Measurements from ENCODE around the gene SYS1.

The SYS1 gene

DNA sequence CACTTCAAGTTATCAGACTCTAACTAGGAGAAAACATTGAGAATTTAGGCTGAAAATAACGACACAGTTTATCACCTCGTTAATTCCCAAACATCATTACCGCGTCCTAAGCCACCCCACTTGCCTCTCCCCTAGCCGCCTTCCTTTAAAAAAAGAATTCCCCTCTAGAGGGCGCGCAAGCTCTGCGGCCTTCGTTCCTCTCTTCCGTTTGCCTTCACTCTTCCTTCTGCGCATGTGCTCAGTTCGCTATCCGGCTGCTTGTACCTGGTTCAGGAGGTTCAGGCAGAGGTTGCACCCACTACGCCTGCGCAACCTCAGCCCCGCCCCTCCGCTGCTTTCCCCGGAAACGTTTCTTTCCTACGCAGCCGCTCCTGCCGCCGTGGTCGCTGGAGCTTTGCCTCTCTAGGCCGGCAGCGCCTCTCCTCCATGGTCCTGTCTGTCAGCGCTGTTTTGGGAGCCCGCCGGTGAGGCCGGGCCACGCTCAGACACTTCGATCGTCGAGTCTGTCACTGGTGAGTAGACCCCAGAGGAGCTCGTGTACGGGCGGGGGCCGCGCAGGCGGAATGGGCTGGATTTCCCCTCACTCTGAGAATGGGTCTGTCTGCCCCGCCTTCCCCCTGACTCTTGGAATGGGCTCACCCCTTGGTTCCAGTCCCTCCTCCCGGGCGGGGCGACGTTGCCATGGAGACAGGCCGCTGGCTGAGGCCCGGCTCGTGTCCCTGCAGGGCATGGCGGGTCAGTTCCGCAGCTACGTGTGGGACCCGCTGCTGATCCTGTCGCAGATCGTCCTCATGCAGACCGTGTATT, at the start of gene SYS1:
Gene SYS1 (plus strand): TSS at position 353 of the 807 bp plus-strand sequence. CDS start 376 bp downstream, at position 729.
- DNase-seq (ENCODE audit: low spot score) = peak; percentile 94
- TF ChIP-seq, protein P1, sequence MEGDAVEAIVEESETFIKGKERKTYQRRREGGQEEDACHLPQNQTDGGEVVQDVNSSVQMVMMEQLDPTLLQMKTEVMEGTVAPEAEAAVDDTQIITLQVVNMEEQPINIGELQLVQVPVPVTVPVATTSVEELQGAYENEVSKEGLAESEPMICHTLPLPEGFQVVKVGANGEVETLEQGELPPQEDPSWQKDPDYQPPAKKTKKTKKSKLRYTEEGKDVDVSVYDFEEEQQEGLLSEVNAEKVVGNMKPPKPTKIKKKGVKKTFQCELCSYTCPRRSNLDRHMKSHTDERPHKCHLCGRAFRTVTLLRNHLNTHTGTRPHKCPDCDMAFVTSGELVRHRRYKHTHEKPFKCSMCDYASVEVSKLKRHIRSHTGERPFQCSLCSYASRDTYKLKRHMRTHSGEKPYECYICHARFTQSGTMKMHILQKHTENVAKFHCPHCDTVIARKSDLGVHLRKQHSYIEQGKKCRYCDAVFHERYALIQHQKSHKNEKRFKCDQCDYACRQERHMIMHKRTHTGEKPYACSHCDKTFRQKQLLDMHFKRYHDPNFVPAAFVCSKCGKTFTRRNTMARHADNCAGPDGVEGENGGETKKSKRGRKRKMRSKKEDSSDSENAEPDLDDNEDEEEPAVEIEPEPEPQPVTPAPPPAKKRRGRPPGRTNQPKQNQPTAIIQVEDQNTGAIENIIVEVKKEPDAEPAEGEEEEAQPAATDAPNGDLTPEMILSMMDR (IDR thresholded peaks at IDR 0.05; ENCODE audit: extremely low read depth, missing control alignments) = peak; percentile 50

DNA sequence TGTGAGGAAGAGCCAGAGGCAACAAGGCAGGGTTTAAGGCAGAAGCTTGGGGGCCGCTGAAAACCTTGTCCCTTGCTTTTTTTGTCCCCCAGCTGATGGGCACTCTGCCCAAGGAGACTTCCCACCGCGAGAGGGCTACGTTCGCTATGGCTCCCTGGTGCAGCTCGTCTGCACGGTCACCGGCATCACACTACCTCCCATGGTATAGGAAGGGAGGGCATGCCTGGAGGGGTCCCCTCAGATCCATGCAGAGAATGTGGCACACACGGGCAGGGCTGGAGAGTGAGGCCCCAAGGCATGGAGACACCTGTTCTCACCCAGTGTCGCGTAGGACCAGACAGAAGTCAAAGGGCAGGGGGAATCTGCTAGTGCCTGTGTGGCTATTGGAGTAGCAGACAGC, 49.0 kb upstream of the SYS1 start:
- TF ChIP-seq, protein P1 (IDR thresholded peaks at IDR 0.05; ENCODE audit: extremely low read depth, missing control alignments) = no peak
- DNase-seq (ENCODE audit: low spot score) = no peak

DNA sequence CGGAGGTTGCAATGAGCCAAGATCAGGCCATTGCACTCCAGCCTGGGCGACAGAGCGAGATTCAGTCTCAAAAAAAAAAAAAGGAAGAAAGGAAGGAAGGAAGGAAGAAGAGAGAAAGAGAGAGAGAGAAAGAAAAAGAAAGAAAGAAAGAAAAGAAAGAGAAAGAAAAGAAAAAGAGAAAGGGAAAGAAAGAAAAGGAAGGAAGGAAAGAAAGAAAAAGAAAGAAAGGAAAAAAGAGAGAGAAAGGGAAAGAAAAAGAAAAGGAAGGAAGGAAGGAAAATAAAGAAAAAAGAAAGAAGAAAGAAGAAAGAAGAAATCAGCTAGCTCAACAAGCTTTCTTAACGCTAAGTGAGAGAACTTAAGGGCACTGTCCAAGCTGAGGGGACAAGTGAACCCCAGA, 47.3 kb upstream of the SYS1 start:
- no peak for DNase-seq (ENCODE audit: low spot score)
- TF ChIP-seq, protein P1 (IDR thresholded peaks at IDR 0.05; ENCODE audit: extremely low read depth, missing control alignments) = no peak

DNA sequence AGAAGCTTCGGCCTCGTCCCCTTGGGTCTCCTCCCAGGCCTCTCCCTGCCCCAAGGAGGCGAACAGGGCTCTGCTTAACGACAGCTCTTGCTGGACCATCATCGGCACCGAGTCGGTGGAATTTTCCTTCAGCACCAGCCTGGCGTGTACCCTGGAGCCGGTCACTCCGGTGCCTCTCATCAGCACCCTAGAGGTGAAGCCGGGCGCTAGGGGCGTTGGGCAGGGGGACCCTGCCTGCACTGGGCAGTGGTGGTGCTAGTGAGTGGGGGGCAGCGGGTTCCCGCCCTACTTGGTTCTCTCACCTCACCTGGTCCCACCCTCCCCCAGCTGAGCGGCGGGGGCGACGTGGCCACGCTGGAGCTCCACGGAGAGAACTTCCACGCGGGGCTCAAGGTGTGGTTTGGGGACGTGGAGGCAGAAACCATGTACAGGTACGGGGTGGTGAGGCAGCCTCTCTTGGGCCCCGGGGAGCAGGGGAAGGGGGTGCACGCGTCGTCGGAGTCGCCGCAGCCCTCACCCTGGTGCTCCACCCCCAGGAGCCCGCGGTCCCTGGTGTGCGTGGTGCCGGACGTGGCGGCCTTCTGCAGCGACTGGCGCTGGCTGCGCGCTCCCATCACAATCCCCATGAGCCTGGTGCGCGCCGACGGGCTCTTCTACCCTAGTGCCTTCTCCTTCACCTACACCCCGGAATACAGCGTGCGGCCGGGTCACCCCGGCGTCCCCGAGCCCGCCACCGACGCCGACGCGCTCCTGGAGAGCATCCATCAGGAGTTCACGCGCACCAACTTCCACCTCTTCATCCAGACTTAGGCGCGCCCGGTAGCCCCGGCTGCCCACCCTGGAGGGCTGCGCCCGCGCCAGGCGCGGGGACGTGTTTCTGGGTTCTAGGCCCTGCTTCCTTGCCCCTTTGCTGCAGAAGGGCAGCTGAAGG, 46.5 kb upstream of the SYS1 start:
- TF ChIP-seq, protein P1 (IDR thresholded peaks at IDR 0.05; ENCODE audit: extremely low read depth, missing control alignments) = no peak
- no peak for DNase-seq (ENCODE audit: low spot score)

DNA sequence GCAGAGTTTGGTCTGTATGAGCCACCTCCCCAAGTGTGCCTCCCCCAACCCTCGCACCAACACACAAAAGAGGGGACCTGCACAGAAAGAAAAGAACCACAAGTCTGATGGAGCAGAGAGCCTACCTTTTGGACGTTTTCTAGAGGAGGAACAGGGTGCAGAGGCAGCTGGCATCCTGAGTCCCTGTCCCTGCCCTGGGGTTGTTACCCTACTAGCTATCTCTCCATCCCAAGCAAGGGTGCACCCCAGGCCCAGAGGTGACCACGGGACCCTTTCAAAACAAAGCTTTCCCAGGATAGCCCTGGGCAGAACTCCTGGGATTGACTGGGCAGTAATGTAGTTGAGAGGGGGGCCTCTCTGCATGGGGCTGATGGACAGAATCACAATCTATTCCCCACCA, 45.1 kb upstream of the SYS1 start:
- DNase-seq (ENCODE audit: low spot score) = no peak
- TF ChIP-seq, protein P1 (IDR thresholded peaks at IDR 0.05; ENCODE audit: extremely low read depth, missing control alignments) = no peak

DNA sequence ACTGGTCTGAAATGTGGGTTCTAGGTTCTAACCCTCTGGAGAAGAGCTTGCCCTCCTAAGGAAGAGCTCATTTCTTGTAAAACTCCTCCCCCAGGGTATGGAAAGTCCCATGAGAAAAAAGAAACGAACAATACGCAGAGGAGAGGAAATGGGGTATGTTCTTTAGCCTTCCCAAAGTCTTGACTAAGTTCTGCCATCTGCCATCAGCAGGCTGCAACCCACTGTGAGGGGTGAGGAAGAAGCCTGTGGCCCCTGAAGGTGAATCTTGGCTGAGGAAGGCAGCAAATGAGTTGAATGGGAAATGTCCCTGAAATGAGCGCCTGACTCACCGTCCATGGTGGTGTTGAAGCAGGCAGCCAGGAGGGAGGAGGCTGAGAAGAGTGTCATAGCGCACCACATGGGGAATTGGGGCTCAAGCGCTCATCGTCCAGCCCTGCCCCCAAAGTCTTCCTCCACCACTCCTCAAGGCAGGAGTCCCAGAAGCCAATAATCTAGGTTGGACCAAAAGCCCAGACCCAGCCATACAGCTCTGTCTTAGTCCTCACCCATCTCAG, 44.5 kb upstream of the SYS1 start:
- TF ChIP-seq, protein P1 (IDR thresholded peaks at IDR 0.05; ENCODE audit: extremely low read depth, missing control alignments) = no peak
- no peak for DNase-seq (ENCODE audit: low spot score)
